Measurements from ENCODE around the gene CMSS1. TPM values are rescaled to one million over a fixed set of nuclear protein-coding genes. Genes with fewer than 3 reads are reported as not detected.
A peak's percentile ranks its signal among the peaks of the same experiment; 100 is the strongest.

CMSS1 gene
- total RNA-seq, 4 donors from 2014 or later = 23.2 to 89.5 (median 67.6) TPM

DNA sequence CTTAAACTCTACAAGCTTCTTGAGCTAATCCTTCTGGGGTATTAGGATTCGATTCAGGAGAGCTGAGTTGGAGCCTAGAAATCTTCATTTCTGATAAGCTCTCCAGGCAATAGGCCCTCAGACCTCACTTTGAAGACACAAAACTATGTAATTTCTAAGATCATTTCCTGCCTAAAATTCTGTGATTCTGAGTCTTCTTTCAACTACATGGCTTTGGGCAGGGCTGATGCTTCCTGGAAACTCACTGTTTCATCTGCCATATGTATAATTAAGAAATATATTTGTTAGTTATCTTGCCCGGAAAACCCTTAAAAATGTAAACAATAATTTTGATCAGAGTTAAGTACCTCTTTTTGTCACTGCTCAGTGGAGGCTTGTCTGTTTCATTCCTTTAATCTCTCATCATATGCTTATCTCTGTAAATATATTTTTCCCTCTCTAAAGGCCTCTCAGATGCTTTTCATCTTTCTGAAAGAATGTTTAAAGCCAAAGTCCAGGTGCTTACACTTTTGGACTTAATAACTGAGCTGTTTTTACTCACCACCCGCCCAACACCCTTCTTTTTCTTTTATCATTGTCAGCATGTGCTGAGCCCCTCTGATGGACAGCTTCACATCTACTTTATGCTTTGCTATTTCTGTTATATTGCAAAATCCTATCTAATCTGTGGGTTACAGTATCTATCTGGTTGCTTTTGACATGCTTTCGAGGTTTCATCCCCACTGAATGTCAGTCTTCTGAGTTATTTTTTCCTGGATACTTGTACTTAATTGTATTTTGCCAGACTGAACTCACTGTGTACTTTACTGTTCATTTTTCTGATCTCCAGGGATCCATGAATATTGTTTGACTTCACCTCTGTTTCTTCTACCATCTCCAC, 258.4 kb downstream of the CMSS1 start:
- TF ChIP-seq, protein P1, sequence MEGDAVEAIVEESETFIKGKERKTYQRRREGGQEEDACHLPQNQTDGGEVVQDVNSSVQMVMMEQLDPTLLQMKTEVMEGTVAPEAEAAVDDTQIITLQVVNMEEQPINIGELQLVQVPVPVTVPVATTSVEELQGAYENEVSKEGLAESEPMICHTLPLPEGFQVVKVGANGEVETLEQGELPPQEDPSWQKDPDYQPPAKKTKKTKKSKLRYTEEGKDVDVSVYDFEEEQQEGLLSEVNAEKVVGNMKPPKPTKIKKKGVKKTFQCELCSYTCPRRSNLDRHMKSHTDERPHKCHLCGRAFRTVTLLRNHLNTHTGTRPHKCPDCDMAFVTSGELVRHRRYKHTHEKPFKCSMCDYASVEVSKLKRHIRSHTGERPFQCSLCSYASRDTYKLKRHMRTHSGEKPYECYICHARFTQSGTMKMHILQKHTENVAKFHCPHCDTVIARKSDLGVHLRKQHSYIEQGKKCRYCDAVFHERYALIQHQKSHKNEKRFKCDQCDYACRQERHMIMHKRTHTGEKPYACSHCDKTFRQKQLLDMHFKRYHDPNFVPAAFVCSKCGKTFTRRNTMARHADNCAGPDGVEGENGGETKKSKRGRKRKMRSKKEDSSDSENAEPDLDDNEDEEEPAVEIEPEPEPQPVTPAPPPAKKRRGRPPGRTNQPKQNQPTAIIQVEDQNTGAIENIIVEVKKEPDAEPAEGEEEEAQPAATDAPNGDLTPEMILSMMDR (IDR thresholded peaks at IDR 0.05 in 4 of 5, conservative IDR thresholded peaks at IDR 0.05 in 1 of 5) = no peak
- TF ChIP-seq POLR2A (IDR thresholded peaks at IDR 0.05) = no peak
- DNase-seq (no peak), ATAC-seq (no peak)
- Histone ChIP-seq H3K27me3 (no peaks in the 10 kb centered on the region), H3K4me1 (peaks cover 34 to 58% of the 10 kb centered on the region in 2 donors), H3K4me3 (no peak overlapping the region), H3K9me3 (no peaks in the 10 kb centered on the region), H3K36me3 (no peaks in the 10 kb centered on the region), H3K27ac (peak overlapping the region; percentile 11 to 80 (median 28))
- intact Hi-C loops (cut with DNase I; ENCODE audit: low total_unique reads) = no loop called here
- in situ Hi-C loops (cut with MboI; ENCODE audit: low sequenced_read_pairs in 4 of 4) = no loop called here

DNA sequence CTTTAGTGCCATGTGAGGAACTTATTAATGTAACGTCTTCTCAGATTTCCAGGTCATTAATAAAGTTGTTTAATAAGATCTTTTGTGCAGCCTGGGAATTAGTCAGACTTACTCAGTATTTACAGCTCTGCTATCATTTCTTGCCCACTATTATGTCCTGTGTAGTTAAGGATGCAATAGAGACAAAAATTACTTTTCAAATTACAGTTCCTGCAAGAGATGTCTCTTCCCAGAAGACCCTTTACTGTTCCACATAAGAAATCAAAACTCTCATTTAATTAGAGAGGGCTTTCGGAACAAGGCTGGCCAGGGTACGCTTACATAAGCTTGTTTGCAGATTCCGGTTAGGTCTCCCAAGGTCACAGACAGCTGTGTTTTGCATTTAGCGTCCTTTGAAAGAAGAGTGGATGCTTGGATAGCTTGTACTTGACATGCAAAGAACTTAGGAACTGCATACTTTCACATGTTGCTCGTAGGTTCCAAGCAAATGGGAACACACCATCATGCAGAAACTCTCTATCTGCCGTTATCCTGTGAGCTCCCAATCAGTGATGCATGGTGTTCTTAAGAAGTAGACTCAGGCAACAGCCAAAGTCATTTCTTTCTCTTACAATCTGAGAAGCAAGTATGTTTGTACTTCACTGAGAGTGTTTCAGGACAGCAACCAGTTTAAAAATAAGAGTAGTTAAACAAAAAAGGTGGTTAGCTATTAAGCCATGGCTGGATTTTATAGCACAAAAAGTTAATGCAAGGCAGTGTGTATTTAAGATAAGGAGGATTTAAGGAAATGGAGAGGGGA, 259.3 kb downstream of the CMSS1 start:
- TF ChIP-seq POLR2A (IDR thresholded peaks at IDR 0.05) = no peak
- TF ChIP-seq, protein P1 (IDR thresholded peaks at IDR 0.05 in 4 of 5, conservative IDR thresholded peaks at IDR 0.05 in 1 of 5) = no peak
- H3K27ac ChIP-seq = peak overlapping the region in 3 of 4 donors; percentile 16 to 80 (median 20)
- H3K4me1 ChIP-seq = peaks cover 30 to 49% of the 10 kb centered on the region in 2 donors
- H3K9me3 ChIP-seq = no peaks in the 10 kb centered on the region
- intact Hi-C loops (cut with DNase I; ENCODE audit: low total_unique reads) = no loop called here
- in situ Hi-C loops (cut with MboI; ENCODE audit: low sequenced_read_pairs in 4 of 4) = no loop called here
- DNase-seq (no peak), ATAC-seq (no peak)
- H3K4me3 ChIP-seq = no peak overlapping the region
- H3K27me3 ChIP-seq = no peaks in the 10 kb centered on the region
- H3K36me3 ChIP-seq = no peaks in the 10 kb centered on the region

DNA sequence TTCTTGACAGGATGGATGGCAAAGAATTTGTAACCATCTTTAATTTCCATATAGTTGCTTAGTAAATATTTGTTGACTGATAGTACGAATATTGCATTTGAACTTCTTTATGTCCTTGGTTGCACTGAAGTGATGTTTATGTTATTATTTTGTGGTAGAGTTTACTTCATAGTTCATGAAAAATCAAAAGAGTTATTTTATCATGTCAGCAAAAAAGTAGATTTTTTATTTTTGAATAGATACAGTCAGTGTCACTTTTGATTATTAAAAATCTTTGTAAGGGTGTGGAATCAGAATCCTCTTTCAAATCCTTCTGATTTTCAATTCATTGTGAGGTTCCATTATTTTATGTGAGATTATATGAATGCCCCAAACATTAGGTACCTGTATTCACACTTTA, 261.7 kb downstream of the CMSS1 start:
- peaks cover 19 to 40% of the 10 kb centered on the region in 2 donors for H3K4me1 ChIP-seq
- no peak for ATAC-seq
- DNase-seq = no peak
- intact Hi-C loops (cut with DNase I; ENCODE audit: low total_unique reads) = no loop called here
- no peak for TF ChIP-seq POLR2A (IDR thresholded peaks at IDR 0.05)
- TF ChIP-seq, protein P1 (IDR thresholded peaks at IDR 0.05 in 4 of 5, conservative IDR thresholded peaks at IDR 0.05 in 1 of 5) = no peak
- no peak overlapping the region for H3K4me3 ChIP-seq
- in situ Hi-C loops (cut with MboI; ENCODE audit: low sequenced_read_pairs in 4 of 4) = no loop called here
- H3K27me3 ChIP-seq = no peaks in the 10 kb centered on the region
- no peaks in the 10 kb centered on the region for H3K36me3 ChIP-seq
- no peaks in the 10 kb centered on the region for H3K9me3 ChIP-seq
- peak overlapping the region in 2 of 4 donors; percentile 0 to 80 for H3K27ac ChIP-seq

DNA sequence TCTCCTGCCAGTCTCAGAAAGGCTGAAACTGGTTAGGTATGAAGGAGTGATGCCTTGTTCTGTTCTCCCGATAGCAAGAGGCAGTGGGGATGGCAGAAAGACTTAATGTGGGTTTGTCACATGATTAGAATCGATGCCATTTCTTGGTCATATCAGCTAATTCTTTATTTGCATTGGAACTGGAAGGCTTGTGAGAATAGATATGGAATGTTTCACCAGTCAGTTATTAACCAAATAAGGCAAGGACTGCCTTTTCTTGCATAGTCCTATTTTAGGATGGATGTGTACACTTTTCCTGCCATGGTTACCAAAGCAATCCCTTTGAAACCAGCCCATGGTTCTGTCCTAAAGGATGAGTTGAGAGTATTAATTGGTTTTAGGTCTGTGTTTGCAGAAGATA, 262.9 kb downstream of the CMSS1 start:
- TF ChIP-seq, protein P1 (IDR thresholded peaks at IDR 0.05 in 4 of 5, conservative IDR thresholded peaks at IDR 0.05 in 1 of 5) = no peak
- Histone ChIP-seq H3K36me3 (no peaks in the 10 kb centered on the region), H3K27ac (peak overlapping the region in 1 of 4 donors; percentile 41), H3K4me3 (no peak overlapping the region), H3K27me3 (no peaks in the 10 kb centered on the region), H3K9me3 (no peaks in the 10 kb centered on the region), H3K4me1 (peaks cover 24 to 44% of the 10 kb centered on the region in 2 donors)
- ATAC-seq (no peak), DNase-seq (no peak)
- in situ Hi-C loops (cut with MboI; ENCODE audit: low sequenced_read_pairs in 4 of 4) = no loop called here
- intact Hi-C loops (cut with DNase I; ENCODE audit: low total_unique reads) = no loop called here
